ENCODE data around the gene SMC5.

Gene SMC5

GRCh38 chr9:70262366-70262765 lies 3.6 kb downstream of the SMC5 start:
- peaks cover 78% of the 10 kb centered on the region for H3K79me2 ChIP-seq (ENCODE audit: control insufficient read depth, insufficient read depth, low read length, unreplicated experiment)
- peaks cover 58% of the 10 kb centered on the region for H3K36me3 ChIP-seq (ENCODE audit: insufficient read depth, low read length)
- H3K27me3 ChIP-seq (ENCODE audit: insufficient read depth, low read length): no peaks in the 10 kb centered on the region
- peaks cover 46% of the 10 kb centered on the region for H3K4me1 ChIP-seq (ENCODE audit: control insufficient read depth, insufficient read depth, low read length, unreplicated experiment)
- no peak overlapping the region for H2AFZ ChIP-seq (ENCODE audit: low read length, unreplicated experiment)
- peak overlapping the region; percentile 52; the same call in 1 of the 2 replicates for H3K4me3 ChIP-seq (ENCODE audit: low read depth, low read length)
- H3K27ac ChIP-seq (ENCODE audit: low read depth, low read length): peak overlapping the region; percentile 50; the same call in 1 of the 2 replicates

GRCh38 chr9:70262948-70263347 lies 4.2 kb downstream of the SMC5 start:
- Histone ChIP-seq H3K27ac (ENCODE audit: low read depth, low read length) (peak overlapping the region; percentile 50), H3K4me3 (ENCODE audit: low read depth, low read length) (peak overlapping the region; percentile 52; the same call in 1 of the 2 replicates), H3K27me3 (ENCODE audit: insufficient read depth, low read length) (no peaks in the 10 kb centered on the region), H3K36me3 (ENCODE audit: insufficient read depth, low read length) (peaks cover 62% of the 10 kb centered on the region), H2AFZ (ENCODE audit: low read length, unreplicated experiment) (no peak overlapping the region), H3K79me2 (ENCODE audit: control insufficient read depth, insufficient read depth, low read length, unreplicated experiment) (peaks cover 76% of the 10 kb centered on the region), H3K4me1 (ENCODE audit: control insufficient read depth, insufficient read depth, low read length, unreplicated experiment) (peaks cover 42% of the 10 kb centered on the region)

GRCh38 chr9:70263421-70263820 lies 4.6 kb downstream of the SMC5 start:
- no peaks in the 10 kb centered on the region for H3K27me3 ChIP-seq (ENCODE audit: insufficient read depth, low read length)
- H3K36me3 ChIP-seq (ENCODE audit: insufficient read depth, low read length): peaks cover 63% of the 10 kb centered on the region
- H3K79me2 ChIP-seq (ENCODE audit: control insufficient read depth, insufficient read depth, low read length, unreplicated experiment): peaks cover 73% of the 10 kb centered on the region
- H2AFZ ChIP-seq (ENCODE audit: low read length, unreplicated experiment): no peak overlapping the region
- H3K4me1 ChIP-seq (ENCODE audit: control insufficient read depth, insufficient read depth, low read length, unreplicated experiment): peaks cover 42% of the 10 kb centered on the region
- peak overlapping the region; percentile 50 for H3K27ac ChIP-seq (ENCODE audit: low read depth, low read length)
- H3K4me3 ChIP-seq (ENCODE audit: low read depth, low read length): peak overlapping the region; percentile 52; the same call in 1 of the 2 replicates

GRCh38 chr9:70278305-70278704 lies 19.5 kb downstream of the SMC5 start:
- Histone ChIP-seq H3K36me3 (ENCODE audit: insufficient read depth, low read length) (peaks cover 36% of the 10 kb centered on the region), H3K4me1 (ENCODE audit: control insufficient read depth, insufficient read depth, low read length, unreplicated experiment) (no peaks in the 10 kb centered on the region), H3K79me2 (ENCODE audit: control insufficient read depth, insufficient read depth, low read length, unreplicated experiment) (peaks cover 29% of the 10 kb centered on the region), H2AFZ (ENCODE audit: low read length, unreplicated experiment) (no peak overlapping the region), H3K27me3 (ENCODE audit: insufficient read depth, low read length) (no peaks in the 10 kb centered on the region), H3K4me3 (ENCODE audit: low read depth, low read length) (no peak overlapping the region), H3K27ac (ENCODE audit: low read depth, low read length) (no peak overlapping the region)

GRCh38 chr9:70283848-70284247 lies 25.1 kb downstream of the SMC5 start:
- H2AFZ ChIP-seq (ENCODE audit: low read length, unreplicated experiment): no peak overlapping the region
- H3K27me3 ChIP-seq (ENCODE audit: insufficient read depth, low read length): no peaks in the 10 kb centered on the region
- peaks cover 8% of the 10 kb centered on the region for H3K4me1 ChIP-seq (ENCODE audit: control insufficient read depth, insufficient read depth, low read length, unreplicated experiment)
- peaks cover 59% of the 10 kb centered on the region for H3K36me3 ChIP-seq (ENCODE audit: insufficient read depth, low read length)
- H3K79me2 ChIP-seq (ENCODE audit: control insufficient read depth, insufficient read depth, low read length, unreplicated experiment): peaks cover 13% of the 10 kb centered on the region
- peak overlapping the region; percentile 8; the same call in 1 of the 2 replicates for H3K27ac ChIP-seq (ENCODE audit: low read depth, low read length)
- H3K4me3 ChIP-seq (ENCODE audit: low read depth, low read length): no peak overlapping the region

GRCh38 chr9:70285246-70285645 lies 26.5 kb downstream of the SMC5 start:
- peaks cover 8% of the 10 kb centered on the region for H3K4me1 ChIP-seq (ENCODE audit: control insufficient read depth, insufficient read depth, low read length, unreplicated experiment)
- H3K27me3 ChIP-seq (ENCODE audit: insufficient read depth, low read length): no peaks in the 10 kb centered on the region
- H3K4me3 ChIP-seq (ENCODE audit: low read depth, low read length): no peak overlapping the region
- H3K36me3 ChIP-seq (ENCODE audit: insufficient read depth, low read length): peaks cover 68% of the 10 kb centered on the region
- H3K27ac ChIP-seq (ENCODE audit: low read depth, low read length): no peak overlapping the region
- peaks cover 16% of the 10 kb centered on the region for H3K79me2 ChIP-seq (ENCODE audit: control insufficient read depth, insufficient read depth, low read length, unreplicated experiment)
- no peak overlapping the region for H2AFZ ChIP-seq (ENCODE audit: low read length, unreplicated experiment)

GRCh38 chr9:70285981-70286598 lies 27.3 kb downstream of the SMC5 start:
- Histone ChIP-seq H2AFZ (ENCODE audit: low read length, unreplicated experiment) (no peak overlapping the region), H3K36me3 (ENCODE audit: insufficient read depth, low read length) (peaks cover 77% of the 10 kb centered on the region), H3K4me3 (ENCODE audit: low read depth, low read length) (no peak overlapping the region), H3K27me3 (ENCODE audit: insufficient read depth, low read length) (no peaks in the 10 kb centered on the region), H3K27ac (ENCODE audit: low read depth, low read length) (no peak overlapping the region), H3K4me1 (ENCODE audit: control insufficient read depth, insufficient read depth, low read length, unreplicated experiment) (peaks cover 8% of the 10 kb centered on the region), H3K79me2 (ENCODE audit: control insufficient read depth, insufficient read depth, low read length, unreplicated experiment) (peaks cover 21% of the 10 kb centered on the region)

- no peak overlapping the region for H2AFZ ChIP-seq (ENCODE audit: low read length, unreplicated experiment)
- no peaks in the 10 kb centered on the region for H3K27me3 ChIP-seq (ENCODE audit: insufficient read depth, low read length)
- no peaks in the 10 kb centered on the region for H3K4me1 ChIP-seq (ENCODE audit: control insufficient read depth, insufficient read depth, low read length, unreplicated experiment)
- H3K27ac ChIP-seq (ENCODE audit: low read depth, low read length): no peak overlapping the region
- peaks cover 47% of the 10 kb centered on the region for H3K79me2 ChIP-seq (ENCODE audit: control insufficient read depth, insufficient read depth, low read length, unreplicated experiment)
- no peak overlapping the region for H3K4me3 ChIP-seq (ENCODE audit: low read depth, low read length)
- peaks cover 85% of the 10 kb centered on the region for H3K36me3 ChIP-seq (ENCODE audit: insufficient read depth, low read length)
Measured at GRCh38 chr9:70290626-70291025, 31.8 kb downstream of the SMC5 start.

GRCh38 chr9:70291446-70291845 lies 32.7 kb downstream of the SMC5 start:
- no peak overlapping the region for H2AFZ ChIP-seq (ENCODE audit: low read length, unreplicated experiment)
- H3K4me3 ChIP-seq (ENCODE audit: low read depth, low read length): no peak overlapping the region
- peaks cover 49% of the 10 kb centered on the region for H3K79me2 ChIP-seq (ENCODE audit: control insufficient read depth, insufficient read depth, low read length, unreplicated experiment)
- peaks cover 78% of the 10 kb centered on the region for H3K36me3 ChIP-seq (ENCODE audit: insufficient read depth, low read length)
- no peaks in the 10 kb centered on the region for H3K27me3 ChIP-seq (ENCODE audit: insufficient read depth, low read length)
- H3K4me1 ChIP-seq (ENCODE audit: control insufficient read depth, insufficient read depth, low read length, unreplicated experiment): no peaks in the 10 kb centered on the region
- H3K27ac ChIP-seq (ENCODE audit: low read depth, low read length): no peak overlapping the region

GRCh38 chr9:70292253-70292652 lies 33.5 kb downstream of the SMC5 start:
- Histone ChIP-seq H3K4me3 (ENCODE audit: low read depth, low read length) (no peak overlapping the region), H2AFZ (ENCODE audit: low read length, unreplicated experiment) (no peak overlapping the region), H3K27me3 (ENCODE audit: insufficient read depth, low read length) (no peaks in the 10 kb centered on the region), H3K79me2 (ENCODE audit: control insufficient read depth, insufficient read depth, low read length, unreplicated experiment) (peaks cover 49% of the 10 kb centered on the region), H3K27ac (ENCODE audit: low read depth, low read length) (no peak overlapping the region), H3K4me1 (ENCODE audit: control insufficient read depth, insufficient read depth, low read length, unreplicated experiment) (no peaks in the 10 kb centered on the region), H3K36me3 (ENCODE audit: insufficient read depth, low read length) (peaks cover 76% of the 10 kb centered on the region)

GRCh38 chr9:70293214-70293613 lies 34.4 kb downstream of the SMC5 start:
- peaks cover 75% of the 10 kb centered on the region for H3K36me3 ChIP-seq (ENCODE audit: insufficient read depth, low read length)

More at GRCh38 chr9:70293214-70293613, 34.4 kb downstream of the SMC5 start:
- Histone ChIP-seq H3K4me3 (ENCODE audit: low read depth, low read length) (no peak overlapping the region), H2AFZ (ENCODE audit: low read length, unreplicated experiment) (no peak overlapping the region), H3K27me3 (ENCODE audit: insufficient read depth, low read length) (no peaks in the 10 kb centered on the region), H3K4me1 (ENCODE audit: control insufficient read depth, insufficient read depth, low read length, unreplicated experiment) (no peaks in the 10 kb centered on the region), H3K27ac (ENCODE audit: low read depth, low read length) (no peak overlapping the region), H3K79me2 (ENCODE audit: control insufficient read depth, insufficient read depth, low read length, unreplicated experiment) (peaks cover 46% of the 10 kb centered on the region)

Data from ACC112 (cell line).